GM20000 (cell line): Measurements from ENCODE around the gene RTP5.
"Not testable (repeated sequence)": the region's sequence is repeated elsewhere in the genome, so short reads cannot be mapped to it uniquely, and the experiment has no call there.

Experiments
- DNase-seq: peaks from one replicate; pipeline ENCODE4 v3.0.0; 2012; ENCODE audit warnings: low spot score
- TF ChIP-seq, protein P1 (sequence below): IDR thresholded peaks from 2 replicates; pipeline ENCODE4 v1.5.1; 2012; ENCODE audit warnings: mild to moderate bottlenecking, control low read depth; ENCODE audit errors: extremely low read depth, missing control alignments

Gene RTP5

DNA sequence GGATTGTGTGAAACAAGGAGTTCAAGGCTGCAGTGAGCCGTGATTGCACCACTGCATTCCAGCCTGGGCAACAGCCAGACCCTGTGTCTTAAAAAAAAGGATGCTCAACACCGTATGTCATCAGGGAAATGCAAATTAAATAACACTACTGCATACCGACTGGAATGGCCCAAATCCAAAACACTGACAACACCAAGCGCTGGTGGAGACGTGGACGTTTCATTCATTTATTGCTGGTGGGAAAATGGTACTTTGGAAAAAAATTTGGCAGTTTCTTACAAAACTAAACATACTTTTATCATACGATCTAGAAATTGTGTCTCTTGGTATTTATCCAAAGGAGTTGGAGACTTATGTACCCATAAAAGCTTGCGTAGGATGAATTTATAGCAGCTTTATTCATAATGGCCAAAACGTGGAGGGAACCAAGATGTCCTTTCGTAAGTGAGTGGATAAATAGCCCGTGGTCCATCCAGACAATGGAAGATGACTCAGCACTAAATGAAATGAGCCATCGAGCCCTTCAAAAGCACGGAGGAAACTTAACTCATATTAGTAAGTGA, 36.3 kb upstream of the RTP5 start:
- DNase-seq: no peak
- TF ChIP-seq, protein P1, sequence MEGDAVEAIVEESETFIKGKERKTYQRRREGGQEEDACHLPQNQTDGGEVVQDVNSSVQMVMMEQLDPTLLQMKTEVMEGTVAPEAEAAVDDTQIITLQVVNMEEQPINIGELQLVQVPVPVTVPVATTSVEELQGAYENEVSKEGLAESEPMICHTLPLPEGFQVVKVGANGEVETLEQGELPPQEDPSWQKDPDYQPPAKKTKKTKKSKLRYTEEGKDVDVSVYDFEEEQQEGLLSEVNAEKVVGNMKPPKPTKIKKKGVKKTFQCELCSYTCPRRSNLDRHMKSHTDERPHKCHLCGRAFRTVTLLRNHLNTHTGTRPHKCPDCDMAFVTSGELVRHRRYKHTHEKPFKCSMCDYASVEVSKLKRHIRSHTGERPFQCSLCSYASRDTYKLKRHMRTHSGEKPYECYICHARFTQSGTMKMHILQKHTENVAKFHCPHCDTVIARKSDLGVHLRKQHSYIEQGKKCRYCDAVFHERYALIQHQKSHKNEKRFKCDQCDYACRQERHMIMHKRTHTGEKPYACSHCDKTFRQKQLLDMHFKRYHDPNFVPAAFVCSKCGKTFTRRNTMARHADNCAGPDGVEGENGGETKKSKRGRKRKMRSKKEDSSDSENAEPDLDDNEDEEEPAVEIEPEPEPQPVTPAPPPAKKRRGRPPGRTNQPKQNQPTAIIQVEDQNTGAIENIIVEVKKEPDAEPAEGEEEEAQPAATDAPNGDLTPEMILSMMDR: no peak

GRCh38 chr2:241833756-241834526, 35.6 kb upstream of the RTP5 start:
- DNase-seq: not testable (repeated sequence)

DNA sequence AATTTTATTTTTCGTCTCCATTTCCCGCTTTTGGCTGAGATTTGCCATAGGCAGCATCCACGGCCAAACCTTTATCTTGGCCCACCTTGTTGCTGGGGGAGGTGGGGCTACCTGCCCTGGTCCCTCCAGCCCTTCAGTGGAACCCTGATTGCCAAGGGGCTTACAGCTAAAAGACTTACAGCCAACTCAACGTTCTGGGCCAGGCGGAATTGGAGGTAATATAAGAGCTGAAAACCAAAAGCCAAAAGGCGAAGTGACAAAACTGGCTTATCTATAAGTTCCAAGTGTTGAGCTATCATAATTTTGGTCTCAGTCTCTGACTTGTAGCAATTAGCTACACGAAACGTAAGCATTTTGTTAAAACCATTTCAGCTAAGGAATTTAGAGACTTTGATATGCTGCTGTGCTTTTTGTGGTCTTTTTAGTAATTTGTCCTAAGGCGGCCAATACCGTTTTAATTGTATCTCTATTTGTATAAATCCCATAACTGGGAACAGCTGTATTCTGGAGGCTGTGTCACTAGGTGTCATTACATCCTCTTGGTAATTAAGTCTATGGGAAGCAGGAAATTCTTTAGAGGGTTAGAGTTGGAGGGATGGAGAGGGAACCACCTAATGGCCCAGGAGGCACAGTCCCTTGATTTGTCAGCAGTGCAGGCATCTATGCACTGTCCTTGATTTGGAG, 34.9 kb upstream of the RTP5 start:
- DNase-seq: no peak
- TF ChIP-seq, protein P1: no peak

GRCh38 chr2:241835611-241836010, 33.9 kb upstream of the RTP5 start:
- TF ChIP-seq, protein P1: no peak

DNA sequence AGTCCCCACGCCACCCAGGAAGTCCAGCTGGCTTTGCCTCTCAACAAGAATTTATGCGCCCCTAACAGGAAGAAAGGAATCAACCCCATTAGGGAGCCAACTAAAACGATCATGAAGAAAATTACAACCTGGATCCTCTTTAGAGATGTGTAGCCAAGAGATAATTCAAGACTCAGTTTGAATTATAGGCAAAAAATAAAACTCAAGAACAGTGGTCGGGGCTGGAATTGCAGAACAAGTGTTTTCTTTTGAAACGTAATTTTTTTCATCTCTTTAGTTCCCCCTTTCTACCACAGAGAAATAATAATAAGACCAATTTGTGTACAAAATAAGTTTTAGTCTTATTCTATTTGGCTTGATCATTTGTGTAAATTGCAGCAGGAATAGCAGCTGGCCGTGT, 33.2 kb upstream of the RTP5 start:
- TF ChIP-seq, protein P1: no peak
- DNase-seq: no peak

More at GRCh38 chr2:241835611-241836010, 33.9 kb upstream of the RTP5 start:
- no peak for DNase-seq

DNA sequence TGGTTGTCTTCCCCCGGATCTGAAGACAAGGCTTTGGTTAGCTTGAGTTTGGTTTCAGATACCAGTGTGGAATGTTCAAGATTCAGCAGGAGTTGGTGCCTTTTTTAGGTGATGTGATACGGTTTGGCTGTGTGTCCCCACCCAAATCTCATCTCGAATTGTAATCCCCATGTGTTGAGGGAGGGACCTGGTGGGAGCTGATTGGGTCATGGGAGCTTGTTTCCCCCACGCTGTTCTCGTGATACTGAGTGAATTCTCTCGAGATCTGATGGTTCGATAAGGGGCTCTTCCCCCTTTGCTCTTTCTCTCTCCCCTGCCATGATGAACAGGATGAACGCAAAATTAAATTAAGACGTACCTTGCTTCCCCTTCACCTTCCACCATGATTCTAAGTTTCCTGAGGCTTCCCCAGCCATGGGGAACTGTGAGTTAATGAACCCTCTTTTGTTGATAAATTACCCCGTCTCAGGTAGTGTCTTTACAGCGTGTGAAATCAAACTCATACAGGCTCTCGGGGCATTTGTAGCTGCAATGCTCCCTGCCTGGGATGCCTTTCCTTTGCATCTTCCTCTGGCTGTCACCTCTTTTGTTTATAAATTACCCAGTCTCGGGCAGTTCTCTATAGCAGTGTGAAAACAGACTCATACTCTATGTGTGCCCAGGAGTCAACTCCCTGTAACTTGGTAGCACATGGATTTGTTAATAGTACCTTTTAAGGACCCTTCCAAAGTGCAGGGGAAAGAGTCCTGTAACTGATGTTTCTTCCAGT, 32.1 kb upstream of the RTP5 start:
- TF ChIP-seq, protein P1: no peak
- DNase-seq: no peak

DNA sequence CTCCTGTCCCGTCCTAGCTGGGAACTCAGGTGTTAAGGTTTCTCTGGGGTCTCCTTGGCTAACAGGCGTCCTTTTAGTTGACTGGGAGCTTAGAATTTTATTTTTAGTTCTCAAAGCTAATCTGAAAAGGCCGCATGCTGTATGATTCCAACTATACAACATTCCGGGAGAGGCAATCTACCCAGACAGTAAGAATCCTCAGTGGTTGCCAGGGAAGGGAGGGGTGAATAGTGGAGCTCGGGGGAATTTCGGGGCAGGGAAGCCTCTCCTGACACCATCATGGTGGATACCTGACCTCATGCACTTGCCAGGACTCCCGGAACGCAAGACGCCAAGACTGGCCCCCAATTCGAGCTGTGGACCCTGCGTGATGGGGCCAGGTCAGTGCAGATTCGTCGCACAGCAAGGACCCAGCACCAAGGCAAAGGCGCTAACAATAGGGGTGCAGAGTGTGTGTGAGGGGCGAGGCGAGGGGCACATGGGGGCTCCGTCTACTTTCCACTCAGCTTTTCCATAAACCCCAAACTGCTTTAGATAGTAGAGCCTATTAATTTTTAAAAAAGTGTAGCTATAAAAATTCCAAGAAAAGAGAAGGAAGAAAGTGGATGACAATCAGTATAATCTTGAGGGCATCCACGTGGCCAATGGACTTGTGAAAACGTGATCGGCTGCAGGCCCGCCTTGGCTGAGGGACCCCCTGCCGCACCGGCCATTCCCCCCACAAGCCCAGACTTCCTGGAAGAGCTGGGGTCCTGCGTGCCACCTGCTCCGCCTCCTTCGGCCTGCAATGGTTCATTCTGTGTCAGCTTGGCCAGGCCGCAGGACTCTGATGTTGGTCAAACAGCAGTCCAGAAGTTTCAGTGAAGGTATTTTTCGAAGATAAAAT, 28.1 kb upstream of the RTP5 start:
- TF ChIP-seq, protein P1: no peak
- DNase-seq: no peak
